GM18511 (cell line): Measurements from ENCODE around the gene APC2.
"Not testable (repeated sequence)": the region's sequence is repeated elsewhere in the genome, so short reads cannot be mapped to it uniquely, and the experiment has no call there.

Source experiments
- ATAC-seq: cut with Tn5 transposase; IDR thresholded peaks from one replicate; pipeline ENCODE4 v1.9.1; 2021; ENCODE audit warnings: mild to moderate bottlenecking, moderate library complexity; ENCODE audit not compliant: unreplicated experiment

Gene APC2

GRCh38 chr19:1491114-1491848, 41.4 kb downstream of the APC2 start, which contains the start of gene REEP6:
Gene REEP6, plus strand, starts transcription at chr19:1491181. Its CDS starts 89 bp downstream, at chr19:1491270.
- ATAC-seq = peak; percentile 2

GRCh38 chr19:1491849-1492170, 41.9 kb downstream of the APC2 start:
- ATAC-seq = no peak

DNA sequence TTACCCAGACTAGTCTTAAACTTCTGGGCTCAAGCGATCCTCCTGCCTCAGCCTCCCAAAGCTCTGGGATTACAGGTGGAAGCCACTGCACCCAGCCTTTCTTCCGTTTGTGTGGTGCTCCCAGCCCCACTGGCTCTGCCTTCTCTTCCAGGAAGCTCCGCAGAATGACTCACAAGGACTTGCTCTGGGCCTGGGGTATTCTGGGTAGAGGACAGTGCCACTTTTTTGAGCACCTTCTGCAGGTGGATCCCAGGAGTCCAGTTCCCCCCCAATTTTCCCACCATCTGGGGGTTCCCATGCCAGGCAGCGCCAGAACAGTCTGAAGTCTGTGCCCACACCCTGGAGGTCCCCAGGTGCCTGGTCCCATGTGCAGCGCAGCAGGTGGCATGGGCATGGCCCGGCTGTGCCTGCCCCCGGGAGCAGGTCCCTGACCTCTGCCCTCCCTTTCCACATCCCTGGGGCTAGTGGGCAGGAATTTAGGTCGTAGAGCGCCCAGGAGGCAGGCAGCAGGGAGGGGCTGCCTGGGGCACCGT, 42.6 kb downstream of the APC2 start:
- no peak for ATAC-seq

DNA sequence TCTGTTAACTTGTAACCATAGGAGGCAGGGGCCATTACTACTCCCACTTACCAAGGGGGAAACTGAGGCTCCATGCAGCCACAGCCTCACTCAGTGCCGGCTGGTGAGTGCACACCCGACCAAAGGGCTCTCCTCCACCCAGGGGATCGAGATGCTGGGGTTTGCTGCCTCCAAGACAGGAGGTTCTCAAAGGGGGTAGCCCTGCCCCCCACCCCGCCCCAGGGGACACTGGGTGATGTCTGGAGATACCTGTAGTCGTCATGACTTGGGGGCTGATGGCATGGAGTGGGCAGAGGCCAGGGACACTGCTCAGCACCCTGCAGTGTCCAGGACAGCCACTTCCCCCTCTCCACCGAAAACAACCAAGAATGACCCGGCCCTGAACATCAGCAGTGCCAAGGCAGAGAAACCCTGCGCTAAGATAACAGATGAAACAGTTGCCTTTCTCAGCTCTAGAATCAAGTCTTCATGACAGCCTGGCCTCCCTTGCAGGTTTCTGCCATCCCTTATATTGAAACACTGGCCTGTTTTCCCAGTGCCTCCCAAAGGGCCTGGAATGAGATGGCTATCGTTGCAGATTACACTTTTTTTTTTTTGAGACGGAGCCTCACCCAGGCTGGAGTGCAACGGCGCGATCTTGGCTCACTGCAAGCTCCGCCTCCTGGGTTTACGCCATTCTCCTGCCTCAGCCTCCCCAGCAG, 44.3 kb downstream of the APC2 start:
- no peak for ATAC-seq

DNA sequence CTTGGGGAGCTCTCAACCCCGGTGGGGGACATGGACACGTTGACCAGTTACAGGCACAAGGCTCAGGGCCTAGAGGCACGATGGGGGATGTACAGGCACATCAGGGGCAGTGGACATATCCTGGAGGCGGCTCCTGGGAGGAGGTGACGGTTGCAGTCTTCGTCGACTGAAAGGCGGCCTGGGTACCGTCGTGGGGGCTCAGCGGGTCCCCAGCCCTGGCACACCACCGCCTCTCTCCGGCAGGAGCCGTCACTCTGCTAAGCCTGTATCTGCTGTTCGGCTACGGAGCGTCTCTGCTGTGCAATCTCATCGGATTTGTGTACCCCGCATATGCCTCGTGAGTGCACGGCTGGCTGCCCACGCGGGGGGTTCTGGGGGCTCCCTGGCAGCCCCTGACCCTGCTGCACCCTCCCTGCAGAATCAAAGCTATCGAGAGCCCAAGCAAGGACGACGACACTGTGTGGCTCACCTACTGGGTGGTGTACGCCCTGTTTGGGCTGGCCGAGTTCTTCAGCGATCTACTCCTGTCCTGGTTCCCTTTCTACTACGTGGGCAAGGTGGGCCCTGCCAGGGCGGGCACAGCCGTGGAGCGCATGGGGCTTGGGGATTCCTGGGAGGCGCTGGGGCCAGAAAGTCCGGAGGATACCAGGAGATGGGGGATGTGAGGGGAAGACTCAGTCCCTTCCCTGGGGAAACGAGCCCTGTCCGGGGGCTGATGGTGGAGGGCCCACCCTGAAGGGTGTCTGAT, 45.3 kb downstream of the APC2 start:
- no peak for ATAC-seq

DNA sequence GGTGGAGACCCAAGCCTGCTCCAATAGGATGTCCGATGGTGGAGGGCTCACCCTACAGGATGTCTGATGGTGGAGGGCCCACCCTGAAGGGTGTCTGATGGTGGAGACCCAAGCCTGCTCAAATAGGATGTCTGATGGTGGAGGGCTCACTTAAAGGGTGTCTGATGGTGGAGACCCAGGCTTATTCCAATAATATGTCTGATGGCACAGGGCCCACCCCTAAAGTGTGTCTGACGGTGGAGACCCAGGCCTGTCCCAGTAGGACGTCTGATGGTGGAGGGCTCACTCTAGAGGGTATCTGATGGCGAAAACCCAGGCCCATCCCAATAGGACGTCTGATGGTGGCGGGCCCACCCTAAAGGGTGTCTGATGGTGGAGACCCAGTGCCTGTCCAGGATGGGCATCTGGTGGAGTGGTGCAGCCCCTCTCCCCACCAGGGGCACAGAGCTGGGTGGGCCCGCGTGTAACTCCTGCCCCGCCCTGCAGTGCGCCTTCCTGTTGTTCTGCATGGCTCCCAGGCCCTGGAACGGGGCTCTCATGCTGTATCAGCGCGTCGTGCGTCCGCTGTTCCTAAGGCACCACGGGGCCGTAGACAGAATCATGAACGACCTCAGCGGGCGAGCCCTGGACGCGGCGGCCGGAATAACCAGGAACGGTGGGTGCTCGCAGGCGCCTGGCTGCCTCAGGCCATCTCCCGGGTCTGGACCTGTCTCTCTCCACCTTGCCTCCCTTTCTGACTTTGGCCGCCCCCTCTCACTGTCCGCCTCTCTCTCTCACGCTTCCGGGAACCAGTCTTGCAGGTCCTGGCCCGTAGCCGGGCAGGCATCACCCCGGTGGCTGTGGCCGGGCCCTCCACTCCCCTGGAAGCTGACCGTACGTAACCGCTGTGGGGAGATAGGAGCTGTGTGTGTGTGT, 46.1 kb downstream of the APC2 start:
- ATAC-seq = no peak

DNA sequence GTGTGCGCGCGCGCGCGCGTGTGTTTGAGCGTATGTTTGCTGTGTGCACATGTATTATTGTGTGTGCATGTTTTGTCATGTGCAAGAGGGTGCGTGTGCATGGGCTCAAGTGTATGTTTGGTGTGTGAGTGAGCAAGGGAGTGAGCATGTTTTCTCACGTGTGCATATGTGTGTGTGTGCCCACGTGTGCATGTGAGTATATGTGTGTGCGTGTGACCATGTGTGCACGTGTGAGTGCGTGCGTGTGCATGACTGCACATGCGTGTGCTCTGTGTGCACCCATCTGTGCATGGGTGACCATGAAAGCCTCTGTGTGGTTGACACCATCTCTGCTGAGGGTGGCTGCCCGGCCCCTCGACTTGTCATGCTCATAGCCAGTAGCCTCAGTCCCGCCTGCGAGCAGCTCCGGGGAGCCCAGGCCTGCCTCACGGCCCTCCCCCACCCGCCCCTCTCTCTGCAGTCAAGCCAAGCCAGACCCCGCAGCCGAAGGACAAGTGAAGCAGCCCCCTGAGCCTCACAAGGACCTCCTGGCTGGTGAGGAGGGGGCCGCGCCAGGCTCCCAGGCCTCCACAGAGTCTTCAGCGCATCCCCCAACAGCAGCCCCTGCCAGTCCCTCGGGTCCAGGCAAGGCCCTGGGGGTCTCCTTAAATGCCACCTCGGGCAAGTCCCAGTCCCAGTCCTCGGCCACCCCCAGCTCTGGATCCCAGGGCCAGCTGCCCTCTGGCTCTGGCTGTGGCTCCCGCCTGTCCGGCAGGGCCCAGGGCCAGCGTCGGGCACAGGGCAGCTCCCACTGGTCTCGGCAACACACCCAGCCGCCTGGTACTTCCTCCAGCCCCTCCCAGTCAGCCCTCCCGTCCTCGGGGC, 47.0 kb downstream of the APC2 start:
- ATAC-seq = no peak

DNA sequence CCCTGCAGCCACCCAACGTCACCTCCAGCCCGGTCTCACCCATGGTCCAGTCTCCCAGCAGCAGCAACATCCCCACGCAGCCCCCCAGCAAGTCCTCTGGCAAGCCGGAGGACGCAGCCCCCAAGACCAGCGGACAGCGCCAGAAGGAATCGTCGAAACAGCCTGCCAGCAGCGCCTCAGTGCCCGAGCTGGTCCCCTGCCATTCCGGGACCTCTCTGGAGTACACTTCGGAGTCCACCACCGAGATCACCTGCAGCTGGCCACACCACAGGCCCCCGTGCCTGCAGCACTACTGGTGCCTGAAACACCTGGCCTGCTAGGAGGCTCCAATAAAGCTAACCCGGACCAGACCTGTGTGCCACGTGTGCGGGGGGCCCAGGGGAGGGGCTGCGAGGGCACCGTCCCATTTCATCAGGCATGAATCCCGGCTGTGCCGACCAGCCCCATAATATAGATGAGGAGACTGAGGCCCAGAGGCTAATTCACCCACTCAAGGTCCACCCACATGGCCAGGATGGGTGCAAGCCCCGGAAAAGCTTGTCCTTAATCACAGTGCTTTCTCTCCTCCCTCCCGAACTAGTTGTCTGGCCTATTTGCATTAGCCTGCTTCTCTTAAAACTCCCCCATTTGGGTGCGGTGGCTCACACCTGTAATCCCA, 47.8 kb downstream of the APC2 start:
- no peak for ATAC-seq

DNA sequence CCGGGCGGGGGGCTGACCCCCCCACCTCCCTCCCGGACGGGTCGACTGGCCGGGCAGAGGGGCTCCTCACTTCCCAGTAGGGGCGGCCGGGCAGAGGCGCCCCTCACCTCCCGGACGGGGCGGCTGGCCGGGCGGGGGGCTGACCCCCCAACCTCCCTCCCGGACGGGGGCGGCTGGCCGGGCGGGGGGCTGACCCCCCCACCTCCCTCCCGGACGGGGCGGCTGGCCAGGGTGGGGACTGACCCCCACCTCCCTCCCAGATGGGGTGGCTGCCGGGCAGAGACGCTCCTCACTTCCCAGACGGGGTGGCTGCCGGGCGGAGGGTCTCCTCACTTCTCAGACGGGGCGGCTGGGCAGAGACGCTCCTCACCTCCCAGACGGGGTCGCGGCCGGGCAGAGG, 49.3 kb downstream of the APC2 start:
- not testable (repeated sequence) for ATAC-seq

- ATAC-seq = no peak
These were observed 51.3 kb downstream of the APC2 start for GRCh38 chr19:1501200-1501595.

GRCh38 chr19:1502433-1503088, 52.6 kb downstream of the APC2 start:
- ATAC-seq = no peak

DNA sequence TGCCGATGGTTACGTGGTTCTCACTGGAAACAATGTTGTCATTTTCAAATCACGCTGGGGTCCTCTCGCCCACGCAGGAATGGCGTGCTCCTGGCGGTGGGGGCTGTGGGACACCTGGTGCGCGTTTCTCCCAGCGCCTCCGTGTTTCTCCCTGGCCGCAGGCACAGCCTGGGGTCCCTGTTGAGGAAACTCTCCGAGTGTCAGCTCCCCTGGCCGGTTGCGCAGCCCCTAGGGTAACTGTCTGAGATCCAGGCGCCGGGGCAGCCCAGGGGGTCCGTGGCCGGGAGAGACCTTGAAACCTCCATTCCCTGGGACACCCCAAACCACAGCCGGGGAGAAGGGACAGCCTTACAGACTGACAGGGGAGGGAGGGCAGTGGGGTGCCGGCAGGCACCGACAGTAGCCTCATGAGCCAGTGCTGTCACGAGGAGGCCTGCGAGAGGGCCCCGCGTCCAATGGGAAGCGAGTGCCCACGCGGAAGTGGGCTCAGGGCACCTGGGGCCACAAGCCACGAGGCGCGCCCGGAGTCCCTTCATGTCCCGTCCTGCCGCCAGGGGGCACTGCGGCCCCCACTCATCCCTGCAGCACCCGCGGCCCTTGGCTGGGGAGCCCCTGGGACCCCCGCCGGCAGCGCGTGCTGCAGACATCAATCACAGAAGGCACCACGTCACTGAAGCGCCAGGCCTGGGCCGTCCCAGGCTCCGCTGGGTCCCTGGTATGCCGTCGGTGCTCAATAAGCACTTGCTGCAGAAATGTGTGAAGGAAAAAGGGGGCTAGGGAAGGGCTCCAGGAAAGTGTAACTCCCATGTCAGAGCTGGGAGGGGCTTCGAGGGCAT, 53.4 kb downstream of the APC2 start:
- ATAC-seq = no peak

GRCh38 chr19:1503925-1504773, 54.2 kb downstream of the APC2 start:
- no peak for ATAC-seq

- ATAC-seq = no peak
These were observed 55.1 kb downstream of the APC2 start for GRCh38 chr19:1505012-1505411.

DNA sequence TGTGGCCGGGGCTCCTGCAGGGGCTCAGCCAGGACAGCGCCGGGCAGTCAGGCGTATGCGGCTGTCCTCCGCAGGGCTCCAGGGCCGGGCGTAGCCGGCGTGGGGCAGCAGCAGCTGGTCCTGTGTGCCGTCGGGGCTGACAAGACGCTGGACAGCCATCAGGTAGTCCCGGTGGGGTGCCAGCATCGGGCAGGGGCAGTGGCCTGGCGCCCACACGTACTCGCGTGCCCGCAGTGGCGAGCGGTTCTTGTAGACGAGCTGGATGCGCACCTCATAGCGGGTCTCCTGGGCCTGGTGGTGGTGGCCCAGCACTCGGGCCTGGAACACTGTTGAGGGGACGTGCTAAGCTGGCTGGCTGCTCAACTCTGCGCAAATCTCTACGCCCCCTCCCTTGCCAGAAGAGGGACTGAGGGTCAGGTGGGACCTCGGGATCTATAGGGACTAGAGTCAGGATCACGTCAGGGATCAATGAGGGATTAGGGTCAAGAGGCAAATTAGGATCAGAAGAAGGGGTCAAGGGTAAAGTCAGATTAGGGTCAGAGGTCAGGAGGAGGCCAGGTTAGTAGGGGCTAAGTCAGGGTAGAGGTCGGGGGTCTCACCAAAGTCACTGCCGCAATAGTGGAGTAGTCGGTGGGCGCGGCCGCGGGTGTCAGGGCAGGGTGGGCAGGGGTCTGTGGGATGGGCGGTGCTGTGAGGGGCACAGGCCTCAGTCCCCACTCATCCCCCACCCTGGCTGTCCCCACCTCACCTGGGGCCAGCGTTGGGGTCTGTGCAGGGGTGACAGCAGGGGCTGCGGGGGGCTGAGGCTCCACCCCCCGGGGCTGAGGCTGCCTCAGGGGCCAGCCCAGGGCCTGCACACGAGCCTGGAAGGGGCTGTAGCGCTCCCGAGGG, 56.3 kb downstream of the APC2 start:
- ATAC-seq = no peak

GRCh38 chr19:1507192-1507660, 57.3 kb downstream of the APC2 start:
- ATAC-seq = no peak
